Cerebellar nuclear complex (tissue), 1 donor: Measurements from ENCODE around the gene LAMB1.
"Not testable (repeated sequence)": the region's sequence is repeated elsewhere in the genome, so short reads cannot be mapped to it uniquely, and the experiment has no call there.

Experiments used
- DNase-seq, 2 experiments: peaks; one replicate each; lab custom pipeline; 2025; lab: John Stamatoyannopoulos, UW

LAMB1 gene

DNA sequence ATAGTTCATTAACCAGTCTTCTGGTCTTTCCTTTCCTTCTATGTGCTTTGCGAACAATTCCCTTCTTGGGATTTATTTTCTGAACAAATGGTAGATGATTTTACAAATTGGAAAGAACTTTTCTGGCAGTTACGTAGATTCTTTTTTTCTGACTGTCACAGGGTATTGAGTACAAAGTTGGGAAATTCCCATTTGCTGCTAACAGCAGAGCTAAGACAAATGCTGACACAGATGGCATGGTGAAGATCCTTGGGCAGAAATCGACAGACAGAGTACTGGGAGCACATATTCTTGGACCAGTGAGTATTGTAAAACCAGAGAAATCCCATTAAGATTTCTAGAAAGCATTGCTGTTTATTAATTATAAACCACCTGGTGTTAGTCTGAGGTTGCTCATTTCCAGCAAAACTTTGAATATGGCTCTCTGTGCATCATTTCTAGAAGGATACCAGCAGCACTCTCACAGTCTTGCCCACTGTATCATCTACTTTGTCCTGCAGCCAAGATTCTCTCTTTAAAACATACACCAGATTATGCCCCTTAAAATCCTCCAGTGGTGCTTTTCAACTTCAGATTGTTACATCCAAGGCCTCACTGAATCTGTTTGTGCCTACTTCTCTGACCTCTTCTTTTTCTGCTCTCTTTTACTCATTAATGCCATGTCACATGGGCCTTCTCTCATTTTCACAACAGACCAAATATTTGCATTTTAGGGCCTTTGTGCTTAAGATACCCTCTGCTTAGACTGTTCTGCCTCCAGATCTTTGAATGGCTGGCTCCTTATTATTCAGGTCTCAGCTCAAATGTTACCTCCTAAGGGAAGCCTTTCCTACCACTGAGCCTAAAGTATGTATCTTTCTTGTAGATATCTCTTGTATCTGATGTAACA lies 85.0 kb downstream of the LAMB1 start:
- DNase-seq = no peak

DNA sequence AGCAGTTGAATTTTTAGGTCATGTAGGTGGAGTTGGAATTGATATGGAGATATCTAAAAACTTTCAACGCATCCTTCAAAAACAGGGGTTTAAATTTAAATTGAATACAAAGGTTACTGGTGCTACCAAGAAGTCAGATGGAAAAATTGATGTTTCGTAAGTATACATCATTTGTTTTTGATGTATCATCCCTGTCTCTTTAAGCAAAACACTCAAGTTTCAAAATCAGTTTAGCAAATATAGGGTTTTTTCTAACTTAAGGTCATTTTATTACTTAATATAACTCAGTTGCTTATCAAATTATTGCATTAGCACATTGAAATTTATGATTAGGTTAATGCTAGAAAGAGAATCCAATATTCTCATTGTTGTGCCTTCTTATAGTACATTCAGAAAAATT lies 87.4 kb downstream of the LAMB1 start:
- no peak for DNase-seq

DNA sequence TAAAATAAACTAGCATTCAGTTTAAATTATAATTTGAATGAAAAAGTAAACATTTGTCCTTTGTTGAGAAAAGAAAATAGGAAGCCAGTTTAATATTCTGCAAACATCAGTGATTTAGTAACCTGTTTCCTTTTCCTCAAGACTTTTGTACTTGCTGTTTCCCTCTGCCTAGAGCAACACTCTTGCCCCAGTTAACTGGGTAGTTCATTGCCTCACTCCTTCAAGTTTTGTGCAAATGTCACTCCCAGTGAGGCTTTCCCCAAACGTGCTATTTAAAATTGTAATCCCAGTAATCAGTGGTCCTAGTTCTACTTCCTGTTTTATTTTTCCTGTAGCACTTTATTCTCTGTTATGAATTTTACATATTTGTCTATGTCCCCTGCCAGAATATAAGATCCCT lies 88.1 kb downstream of the LAMB1 start:
- no peak for DNase-seq

DNA sequence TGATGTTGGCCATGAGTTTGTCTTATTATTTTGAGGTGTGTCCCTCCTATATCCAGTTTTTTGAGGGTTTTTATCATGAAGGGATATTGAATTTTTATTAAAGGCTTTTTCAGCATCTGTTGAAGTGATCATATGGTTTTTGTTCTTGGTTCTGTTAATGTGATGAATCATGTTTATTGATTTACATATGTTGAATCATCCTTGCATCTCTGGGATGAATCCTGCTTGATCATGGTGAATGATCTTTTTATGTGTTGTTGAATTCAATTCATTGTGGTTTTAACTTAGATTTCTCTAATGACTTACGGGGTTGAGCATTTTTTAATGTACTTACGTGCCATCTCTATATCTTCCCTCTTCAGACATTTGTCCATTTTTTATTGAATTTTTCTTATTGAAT lies 89.1 kb downstream of the LAMB1 start:
- no peak for DNase-seq

DNA sequence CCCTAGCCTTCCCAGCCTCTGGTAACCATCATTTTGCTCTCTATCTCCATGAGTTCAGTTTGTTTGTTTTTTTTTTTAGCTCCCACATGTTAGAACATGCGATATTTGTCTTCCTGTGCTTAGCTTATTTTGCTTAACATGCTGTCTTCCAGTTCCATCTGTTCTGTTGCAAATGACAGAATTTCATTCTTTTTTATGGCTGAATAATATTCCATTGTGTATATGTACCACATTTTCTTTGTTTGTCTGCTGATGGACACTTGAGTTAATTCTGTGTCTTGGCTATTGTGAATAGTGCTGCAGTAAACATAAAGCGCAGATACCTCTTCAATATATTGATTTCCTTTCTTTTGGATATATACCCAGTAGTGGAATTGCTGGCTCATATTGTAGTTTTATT lies 91.0 kb downstream of the LAMB1 start:
- no peak for DNase-seq

DNA sequence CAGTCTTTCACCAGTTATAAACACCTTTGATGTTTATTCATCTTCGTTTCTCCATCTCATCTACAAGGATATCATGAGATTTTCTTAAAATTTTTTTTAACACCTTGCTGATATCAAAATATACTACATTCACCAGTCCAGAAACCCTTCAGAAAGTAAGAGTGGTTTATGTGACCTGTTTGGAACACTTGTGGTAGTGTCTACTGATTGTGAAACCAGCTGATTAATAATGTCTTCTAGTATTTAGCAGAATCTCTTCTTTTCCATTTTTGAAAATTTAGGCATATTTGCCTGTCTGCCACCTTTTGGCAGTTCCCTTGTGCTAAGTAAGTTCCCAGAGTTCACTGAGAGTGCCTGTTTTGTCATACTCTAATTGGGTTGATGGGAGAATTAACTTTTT lies 93.5 kb downstream of the LAMB1 start:
- DNase-seq = no peak

DNA sequence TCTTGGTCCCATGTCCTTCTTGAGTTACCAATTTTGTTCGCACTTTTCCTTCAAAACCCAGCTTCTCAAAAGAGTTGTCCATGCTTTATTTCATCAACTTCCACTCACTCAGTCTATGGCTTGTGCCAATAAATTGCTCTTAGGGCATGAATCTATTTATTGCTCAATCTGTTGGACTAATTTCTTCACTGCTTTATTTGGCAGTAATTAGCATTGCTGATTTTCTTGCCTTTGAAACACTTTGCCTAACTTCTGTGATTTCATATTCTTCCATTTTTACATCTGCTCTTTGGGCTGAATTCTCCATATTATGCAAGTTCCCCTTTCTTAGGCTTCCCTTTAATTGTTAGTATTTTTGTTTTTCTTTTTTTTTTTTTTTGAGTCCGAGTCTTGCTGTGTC lies 95.2 kb downstream of the LAMB1 start:
- no peak for DNase-seq

DNA sequence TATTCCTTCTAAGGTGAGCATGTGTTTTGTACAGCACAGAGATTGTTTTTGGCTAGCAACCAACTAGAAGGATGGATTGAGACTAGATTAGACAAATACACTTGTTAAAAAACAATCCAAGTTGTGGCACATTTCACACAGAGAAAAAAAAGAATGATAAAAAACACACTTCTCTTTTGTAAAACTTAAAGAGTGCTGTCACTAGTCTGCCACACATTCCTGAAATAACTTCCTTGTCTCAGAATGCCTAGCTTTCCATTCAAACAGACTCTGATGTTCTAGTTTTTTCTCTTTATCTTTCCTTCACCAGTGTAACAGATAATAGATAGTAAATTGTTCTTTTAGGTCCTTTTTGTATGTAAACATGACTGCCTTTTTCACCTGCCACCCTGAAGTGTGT lies 100.6 kb downstream of the LAMB1 start:
- no peak for DNase-seq

DNA sequence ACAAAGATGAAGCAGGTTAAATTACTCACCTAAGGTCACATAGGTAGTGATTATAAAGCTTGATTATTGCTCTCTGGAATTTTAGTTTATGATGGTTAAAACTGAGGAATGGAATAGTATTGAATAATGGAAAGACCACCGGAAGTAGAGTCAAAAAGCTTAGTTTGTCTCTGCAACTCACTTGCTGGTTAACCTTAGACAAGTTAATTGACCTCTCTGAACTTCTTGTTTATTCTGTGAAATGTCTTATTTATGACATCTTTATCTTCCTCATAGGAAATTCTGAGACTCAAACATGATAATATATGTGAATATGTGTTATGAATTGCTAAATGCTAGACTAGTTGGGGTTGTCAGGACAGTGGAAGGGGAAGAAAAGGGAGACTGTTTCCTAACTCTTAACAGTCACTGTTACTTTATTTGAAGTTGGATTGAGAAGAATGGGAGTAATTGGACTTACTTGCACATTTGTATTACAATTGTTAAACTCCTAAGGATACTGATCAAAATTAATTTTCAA lies 102.4 kb downstream of the LAMB1 start:
- DNase-seq = no peak

DNA sequence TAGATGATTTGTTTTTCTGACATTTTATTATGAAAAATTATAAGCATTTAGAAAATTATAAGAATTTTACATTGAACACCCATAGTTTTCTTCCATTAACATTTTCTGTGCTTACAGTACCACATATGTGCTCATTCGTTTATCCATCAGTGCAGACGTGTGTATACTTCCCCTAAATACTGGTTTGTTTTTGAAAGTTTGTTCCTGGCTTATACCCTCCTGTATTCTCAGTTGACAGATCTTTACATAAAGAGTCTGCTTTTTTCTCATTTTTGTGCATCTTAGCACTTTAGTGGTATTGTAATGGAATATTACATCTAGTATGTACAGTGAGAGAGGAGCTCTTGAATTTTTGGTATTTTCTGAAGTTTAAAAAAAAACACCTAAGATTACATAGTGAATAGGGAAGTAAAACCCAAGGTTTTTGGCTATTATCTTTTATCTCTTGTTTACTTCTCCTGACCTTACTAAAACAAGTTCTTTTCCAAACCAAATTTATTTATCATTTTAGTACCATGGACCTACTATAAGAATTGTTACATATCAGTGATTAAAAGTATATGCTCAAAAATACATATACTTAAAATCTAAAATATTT lies 103.9 kb downstream of the LAMB1 start:
- DNase-seq = no peak

DNA sequence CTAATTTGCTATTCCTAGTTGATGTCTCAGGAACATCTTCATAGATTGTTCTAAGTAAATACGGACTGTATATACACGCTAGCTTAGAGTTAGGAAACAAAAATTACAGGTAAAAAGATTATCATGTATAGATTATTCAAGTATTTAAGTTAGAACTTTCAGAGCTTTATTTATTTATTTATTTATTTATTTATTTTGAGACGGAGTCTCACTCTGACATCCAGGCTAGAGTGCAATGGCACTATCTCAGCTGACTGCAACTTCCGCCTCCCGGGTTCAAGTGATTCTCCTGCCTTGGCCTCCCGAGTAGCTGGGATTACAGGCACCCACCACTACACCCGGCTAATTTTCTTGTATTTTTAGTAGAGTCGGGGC lies 110.6 kb downstream of the LAMB1 start:
- not testable (repeated sequence) for DNase-seq

DNA sequence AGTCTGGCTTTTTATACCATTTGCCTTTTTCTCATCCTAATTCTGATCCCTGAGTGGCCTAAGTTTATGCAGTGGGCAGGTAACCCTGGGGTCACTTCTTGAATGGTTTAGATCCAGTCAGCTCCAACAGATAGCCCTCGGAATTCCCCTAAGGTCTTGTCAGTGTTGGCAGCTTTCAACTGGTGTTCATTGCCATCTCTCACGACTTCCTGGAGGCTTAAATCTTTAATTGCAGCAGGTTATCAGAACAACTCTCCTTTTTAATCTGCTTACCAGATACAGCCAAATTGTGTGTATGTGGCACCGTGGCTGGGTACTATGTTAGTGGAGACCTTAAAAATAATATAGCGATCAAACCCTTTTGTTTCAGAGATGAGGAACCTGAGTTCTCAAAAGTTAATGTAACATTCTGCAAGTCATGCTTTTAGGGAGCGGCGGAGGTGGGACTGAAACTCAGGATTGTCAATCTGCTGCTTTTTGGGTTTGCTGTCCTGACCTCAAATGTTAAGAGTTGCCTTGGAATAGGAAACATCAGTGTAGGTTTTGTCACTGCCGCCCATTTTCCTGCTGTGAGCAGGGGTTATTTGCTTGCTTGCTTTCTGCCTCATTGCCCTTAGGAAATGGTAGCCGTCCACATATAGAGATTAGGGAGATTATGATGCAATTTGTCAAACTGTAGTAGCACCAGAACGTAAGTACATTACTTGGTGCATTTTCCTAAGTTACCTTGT lies 111.2 kb downstream of the LAMB1 start:
- DNase-seq = no peak

DNA sequence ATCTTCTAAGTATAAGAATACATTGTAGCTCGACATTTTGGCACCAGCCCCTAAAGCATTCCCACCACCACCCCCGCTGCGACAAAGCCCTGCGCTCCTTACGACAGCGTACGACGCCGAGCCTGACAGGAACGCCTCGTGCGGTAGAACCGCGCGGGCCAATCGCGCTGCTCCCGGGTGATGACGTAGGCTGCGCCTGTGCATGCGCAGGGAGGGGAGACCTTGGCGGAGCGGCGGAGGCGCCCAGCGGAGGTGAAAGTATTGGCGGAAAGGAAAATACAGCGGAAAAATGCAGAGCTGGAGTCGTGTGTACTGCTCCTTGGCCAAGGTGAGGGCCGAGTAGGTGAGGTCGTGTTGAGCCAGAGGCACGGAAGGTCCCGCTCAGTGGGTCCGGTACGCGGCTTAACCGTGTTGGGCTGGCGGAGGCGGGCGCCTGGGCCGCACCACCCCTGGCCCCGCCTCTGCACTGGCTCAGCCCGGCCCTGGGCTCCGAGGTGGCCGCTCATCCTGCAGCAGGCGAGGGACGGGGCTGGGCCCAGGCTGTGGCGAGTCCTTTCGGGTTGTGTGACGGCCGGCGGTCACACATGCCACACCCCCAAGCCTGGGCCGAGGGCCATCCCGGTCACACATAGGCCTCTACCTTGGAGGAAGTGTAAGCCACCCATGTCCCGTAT lies 111.9 kb downstream of the LAMB1 start, which contains the start of gene DLD:
Gene DLD, plus strand, starts transcription at position 222 of the 674 bp plus-strand sequence. Its CDS starts 68 bp downstream, at position 290.
- DNase-seq = peak; percentile 17 to 82

DNA sequence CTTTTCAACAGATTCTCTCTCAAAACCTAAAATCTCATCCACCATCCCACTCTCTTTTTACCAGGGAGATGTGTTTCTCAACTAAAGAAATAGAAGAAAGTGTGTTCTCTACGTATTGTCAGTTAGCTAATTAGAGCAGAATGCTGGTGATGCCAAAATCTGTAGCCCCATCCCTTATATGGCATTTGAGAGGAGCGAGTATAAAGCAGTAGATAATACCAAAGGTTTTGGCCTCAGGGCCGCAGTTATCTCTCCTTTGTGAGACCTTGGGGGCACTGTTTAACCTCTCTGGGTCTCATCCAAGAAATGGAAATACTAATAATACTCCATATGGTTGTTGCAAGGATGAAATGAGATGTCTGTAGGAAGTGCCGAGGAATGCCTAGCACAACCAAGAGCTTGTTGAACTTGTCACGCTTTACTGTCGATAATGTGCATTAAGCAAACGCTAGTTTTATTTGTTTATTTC lies 112.4 kb downstream of the LAMB1 start:
- peak in 1 of 2 experiments; percentile 12 for DNase-seq

DNA sequence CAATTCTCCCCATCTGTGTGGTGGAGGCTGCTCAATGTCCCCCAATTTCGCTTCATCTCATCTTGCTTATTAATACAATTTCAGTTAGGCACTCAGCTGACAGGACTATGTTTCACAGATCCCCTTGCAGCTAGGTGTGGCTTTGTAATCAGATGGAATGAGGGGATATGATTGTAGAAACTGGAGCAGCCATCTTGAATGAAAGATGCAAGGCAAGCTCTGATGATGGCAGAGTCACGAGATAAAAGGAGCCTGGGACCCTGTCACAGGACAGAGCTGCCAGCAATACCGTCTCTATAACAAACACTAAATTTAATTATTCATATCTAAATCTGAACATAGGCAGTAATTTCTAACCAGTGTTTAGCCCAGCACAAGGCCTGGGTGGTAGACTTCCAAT lies 113.0 kb downstream of the LAMB1 start:
- DNase-seq = no peak

DNA sequence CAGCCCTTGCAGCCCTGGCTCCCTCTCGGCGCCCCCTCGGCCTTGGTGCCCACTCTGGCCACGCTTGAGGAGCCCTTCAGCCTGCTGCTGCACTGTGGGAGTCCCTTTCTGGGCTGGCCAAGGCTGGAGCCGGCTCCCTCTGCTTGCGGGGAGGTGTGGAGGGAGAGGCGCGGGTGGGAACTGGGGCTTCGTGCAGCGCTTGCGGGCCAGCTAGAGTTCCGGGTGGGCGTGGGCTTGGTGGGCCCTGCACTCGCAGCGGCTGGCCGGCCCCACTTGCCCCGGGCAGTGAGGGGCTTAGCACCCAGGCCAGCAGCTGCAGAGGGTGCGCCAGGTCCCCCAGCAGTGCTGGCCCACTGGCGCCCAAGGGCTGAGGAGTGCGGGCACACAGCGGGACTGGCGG lies 115.1 kb downstream of the LAMB1 start:
- DNase-seq = not testable (repeated sequence)

DNA sequence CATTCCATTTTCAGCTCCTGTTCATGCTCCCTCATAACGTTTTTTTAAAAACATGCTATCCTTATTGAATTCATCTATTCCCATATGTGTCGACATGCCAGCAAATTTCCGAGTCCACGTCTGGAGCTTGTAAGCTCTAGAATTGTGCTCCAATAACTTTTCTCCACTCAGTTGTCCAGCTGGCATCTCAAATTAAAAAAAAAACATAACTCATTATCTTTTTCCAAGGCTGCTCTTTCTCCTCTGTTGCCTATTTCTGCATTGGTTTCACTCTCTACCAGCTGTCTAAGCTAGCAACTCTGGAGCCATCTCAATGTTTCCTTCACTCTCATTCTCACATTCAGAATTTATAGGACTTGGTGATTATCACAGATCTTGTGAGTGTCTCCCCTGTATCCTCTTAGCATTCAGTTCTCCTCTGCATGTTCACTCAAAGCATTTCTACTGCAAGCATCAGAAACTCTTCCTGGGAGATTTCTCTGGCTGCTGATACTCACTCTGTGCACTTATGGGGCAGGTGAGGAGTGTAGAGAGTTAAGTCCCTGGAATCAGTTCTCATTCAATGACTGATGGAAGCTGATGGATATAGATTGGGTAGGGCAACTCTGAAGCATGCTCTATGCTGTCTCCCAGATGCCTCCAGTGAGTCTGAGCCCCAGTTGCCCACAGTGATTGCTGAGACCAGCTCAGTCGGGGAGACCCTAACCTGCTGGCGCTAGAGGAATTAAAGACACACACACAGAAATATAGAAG lies 118.7 kb downstream of the LAMB1 start:
- DNase-seq = no peak

DNA sequence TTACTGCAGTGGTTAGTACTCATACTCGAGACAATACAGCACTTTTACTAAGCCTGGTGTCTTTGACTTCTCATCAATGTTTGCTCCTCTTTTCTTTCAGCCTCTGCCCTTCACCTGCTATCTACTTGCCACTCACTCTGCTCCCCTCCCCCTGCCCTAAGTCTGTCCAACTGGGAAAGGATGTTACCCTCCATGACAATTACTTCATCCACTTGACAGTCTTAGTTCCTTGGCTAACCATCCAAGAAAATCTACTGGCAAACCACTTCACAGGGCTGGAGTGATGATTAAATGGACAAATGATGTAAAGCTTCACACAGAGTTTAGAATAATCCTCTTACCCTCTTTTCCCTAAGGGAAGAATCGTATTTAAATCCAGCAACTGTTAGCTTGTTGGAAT lies 120.2 kb downstream of the LAMB1 start:
- DNase-seq = no peak

DNA sequence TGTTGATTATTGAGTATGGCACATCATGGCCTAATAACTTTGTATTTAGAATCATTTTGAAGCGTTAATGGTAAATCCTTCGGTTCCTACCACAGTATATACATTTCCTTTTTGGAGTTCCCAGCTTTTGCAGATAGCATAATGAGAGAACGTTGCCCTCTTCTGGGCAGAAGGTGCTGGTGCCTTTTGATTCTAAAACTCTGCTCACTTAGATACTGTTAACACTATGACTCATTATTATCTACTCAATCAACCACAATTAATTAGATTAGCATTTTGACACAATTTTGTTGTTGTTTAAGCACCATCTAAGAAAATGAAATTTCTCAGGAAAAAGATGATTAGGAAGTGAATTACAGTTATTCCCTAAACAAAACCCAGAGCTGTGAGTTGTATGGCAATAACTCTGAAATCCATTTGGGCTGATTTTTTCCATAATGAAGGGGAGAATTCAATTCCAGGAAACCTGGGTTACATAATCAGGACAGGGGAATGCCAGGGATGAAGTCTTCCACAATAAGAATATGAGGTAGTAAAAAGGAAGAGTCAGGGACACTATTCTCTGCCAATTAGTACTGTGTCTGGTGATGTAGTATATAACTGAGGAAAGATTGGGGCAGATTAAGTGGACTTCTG lies 123.4 kb downstream of the LAMB1 start:
- no peak for DNase-seq

DNA sequence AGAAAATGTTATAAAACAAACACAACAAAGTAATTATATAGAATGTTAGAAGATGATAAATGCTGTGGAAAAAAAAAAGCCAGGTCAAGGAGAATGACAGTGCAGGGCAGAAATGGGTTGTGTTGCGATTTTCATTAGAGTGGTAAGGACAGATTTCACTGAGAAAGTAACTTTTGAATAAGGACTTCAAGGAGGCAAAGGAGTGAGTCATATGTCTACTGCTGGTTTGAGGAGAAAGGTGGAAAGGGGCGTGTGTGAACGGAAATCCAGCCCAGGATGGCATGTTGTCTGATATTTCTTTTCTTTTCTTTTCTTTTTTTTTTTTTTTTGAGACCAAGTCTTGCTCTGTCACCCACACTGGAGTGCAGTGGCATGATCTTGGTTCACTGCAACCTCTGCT lies 124.3 kb downstream of the LAMB1 start:
- DNase-seq = no peak
